HG02763 (cell line): ENCODE measurements around the gene CD93.

Experiments
- ATAC-seq: cut with Tn5 transposase; IDR thresholded peaks from one replicate; pipeline ENCODE4 v1.9.1; 2021; ENCODE audit warnings: mild to moderate bottlenecking, moderate library complexity; ENCODE audit not compliant: unreplicated experiment

The CD93 gene

DNA sequence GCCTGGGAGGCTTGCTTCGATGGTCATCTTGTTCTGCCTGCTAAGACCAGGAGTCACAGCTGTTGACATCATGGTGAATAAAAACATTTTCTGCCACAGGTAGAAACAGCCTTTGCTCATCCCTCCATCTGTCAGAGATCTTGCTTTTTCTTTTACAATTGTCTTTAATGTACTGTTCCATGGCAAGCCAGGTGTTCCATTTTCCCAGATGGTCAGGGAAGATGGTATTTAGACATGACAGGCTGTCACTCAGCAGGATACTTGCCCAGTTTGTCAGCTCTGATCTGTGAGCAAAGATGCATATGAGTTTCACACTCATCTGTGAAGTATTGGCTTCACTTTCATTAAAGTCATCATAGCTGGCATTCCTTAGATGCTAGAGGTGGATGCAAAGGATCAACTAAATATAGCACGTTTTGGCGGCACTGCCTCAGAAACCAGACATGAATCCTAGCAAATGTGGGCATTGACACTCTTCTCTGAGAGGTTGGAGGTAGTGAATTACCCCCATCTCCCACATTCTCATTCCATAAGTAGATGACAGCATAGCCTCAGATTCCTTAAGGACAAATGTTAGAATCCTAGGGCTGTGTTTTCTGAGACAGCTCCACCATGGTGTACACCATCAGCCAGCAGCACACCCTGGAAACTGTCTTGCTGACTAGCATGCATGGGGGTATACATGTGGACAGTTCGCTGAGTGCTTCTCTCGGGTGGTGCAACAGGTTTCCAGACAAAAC is 46.8 kb downstream of the CD93 start:
- no peak for ATAC-seq

DNA sequence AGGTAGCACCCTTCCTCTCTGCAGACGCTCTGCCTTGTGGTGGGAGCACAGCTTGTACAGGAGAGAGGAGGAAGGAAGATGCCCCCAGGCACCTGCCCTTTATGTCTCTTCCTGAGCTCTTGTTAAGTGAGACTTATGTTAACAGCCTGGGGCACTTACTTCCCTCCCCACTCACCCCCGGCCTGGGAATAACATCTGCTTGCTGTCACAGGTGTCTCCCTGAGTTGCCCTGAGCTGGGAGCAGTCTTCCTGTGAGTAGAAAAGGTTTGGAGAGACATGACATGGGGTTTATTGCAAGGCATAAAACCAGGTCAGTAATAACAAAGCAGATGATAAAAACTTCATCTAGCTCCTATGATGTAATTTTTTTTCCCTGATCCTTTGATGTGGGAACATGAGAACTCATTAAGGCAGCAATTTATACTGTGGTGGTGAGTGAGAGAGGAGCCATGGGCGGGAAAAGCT is 49.1 kb downstream of the CD93 start:
- ATAC-seq, result no peak

DNA sequence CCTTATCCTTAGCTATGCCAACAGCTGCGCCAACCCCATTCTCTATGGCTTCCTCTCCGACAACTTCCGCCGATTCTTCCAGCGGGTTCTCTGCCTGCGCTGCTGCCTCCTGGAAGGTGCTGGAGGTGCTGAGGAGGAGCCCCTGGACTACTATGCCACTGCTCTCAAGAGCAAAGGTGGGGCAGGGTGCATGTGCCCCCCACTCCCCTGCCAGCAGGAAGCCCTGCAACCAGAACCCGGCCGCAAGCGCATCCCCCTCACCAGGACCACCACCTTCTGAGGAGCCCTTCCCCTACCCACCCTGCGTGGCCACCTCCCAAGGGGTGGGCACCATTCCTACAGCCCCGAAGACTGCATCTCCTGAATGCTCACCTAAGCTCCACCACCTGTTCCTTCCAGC is 49.8 kb downstream of the CD93 start:
- no peak for ATAC-seq

DNA sequence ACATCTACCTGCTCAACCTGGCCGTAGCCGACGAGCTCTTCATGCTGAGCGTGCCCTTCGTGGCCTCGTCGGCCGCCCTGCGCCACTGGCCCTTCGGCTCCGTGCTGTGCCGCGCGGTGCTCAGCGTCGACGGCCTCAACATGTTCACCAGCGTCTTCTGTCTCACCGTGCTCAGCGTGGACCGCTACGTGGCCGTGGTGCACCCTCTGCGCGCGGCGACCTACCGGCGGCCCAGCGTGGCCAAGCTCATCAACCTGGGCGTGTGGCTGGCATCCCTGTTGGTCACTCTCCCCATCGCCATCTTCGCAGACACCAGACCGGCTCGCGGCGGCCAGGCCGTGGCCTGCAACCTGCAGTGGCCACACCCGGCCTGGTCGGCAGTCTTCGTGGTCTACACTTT is 50.4 kb downstream of the CD93 start:
- ATAC-seq, result no peak

DNA sequence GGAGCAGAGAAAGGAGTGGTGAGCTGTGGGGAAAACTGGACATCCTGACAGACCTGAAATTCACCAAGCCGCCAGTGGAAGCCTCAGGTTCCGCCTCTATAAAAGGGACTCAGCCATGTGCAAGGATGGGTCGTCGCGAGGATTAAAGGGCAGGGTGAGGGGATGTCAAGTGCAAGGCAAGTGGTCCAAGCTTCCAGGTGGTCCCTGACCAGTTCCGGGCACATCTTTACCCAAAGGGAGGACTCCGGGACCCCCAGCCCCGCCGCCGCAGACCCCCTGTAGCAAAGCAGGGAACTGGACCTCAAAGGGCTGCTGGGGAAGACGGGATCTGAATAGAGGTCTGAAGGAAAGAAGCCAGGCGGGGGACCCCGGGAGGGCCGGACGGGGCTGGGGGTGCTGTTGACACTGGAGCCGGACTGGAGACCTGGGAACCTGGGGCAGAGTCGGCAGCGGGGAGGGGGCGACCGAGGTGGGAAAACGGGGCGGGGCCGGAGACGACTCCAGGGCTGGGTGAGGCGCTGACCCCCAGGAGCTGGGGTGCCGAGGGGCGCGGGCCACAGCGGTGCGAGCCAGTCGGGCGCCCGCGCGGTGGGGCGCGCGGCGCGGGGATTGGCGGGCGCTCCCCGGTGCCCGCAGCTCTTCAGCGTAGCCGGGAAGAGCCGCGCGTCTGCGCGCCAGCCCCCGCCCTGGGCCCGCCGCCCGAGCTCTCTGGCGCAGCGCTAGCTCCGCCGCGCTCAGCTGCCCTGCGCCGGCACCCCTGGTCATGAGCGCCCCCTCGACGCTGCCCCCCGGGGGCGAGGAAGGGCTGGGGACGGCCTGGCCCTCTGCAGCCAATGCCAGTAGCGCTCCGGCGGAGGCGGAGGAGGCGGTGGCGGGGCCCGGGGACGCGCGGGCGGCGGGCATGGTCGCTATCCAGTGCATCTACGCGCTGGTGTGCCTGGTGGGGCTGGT is 51.1 kb downstream of the CD93 start, which contains the start of gene SSTR4:
Gene SSTR4, plus strand, starts transcription at position 592 of the 951 bp plus-strand sequence. Its CDS starts 172 bp downstream, at position 764.
- no peak for ATAC-seq

DNA sequence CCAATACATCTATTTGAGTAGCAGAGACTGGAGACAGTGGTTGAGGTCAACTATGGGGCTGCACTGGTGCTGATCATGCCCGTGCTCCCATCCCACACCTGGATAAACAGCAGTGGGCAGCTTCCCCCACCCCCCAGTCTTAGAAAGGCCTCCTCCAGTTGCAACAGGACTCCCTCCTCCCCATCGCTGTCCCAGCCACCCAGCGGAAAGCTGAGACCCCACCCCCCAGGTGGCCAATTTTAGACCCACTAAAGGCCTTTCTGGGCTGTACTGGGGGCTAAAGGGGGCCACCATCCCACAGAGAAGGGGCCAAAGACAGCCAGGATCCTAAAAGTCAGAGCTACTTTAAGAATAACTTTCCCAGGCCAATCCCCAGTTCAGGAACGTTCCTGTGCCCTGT is 52.2 kb downstream of the CD93 start:
- ATAC-seq, result no peak

DNA sequence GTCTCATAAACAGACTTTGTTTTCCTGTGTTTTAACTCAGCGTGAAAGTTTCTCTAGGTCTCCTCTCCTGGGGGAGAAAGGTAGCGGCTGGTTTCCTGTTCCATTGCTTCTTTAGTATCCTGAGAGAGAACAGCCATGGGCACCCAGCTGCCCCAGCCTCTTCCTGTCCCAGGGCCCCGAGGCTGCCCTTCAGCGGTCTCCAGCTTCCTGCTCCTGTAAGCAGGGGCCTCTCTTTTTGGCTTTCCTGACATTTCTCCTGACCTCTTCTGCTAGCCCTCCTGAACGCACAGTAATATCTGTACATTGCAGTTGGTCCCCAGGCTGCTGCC is 53.4 kb downstream of the CD93 start:
- ATAC-seq, result no peak

DNA sequence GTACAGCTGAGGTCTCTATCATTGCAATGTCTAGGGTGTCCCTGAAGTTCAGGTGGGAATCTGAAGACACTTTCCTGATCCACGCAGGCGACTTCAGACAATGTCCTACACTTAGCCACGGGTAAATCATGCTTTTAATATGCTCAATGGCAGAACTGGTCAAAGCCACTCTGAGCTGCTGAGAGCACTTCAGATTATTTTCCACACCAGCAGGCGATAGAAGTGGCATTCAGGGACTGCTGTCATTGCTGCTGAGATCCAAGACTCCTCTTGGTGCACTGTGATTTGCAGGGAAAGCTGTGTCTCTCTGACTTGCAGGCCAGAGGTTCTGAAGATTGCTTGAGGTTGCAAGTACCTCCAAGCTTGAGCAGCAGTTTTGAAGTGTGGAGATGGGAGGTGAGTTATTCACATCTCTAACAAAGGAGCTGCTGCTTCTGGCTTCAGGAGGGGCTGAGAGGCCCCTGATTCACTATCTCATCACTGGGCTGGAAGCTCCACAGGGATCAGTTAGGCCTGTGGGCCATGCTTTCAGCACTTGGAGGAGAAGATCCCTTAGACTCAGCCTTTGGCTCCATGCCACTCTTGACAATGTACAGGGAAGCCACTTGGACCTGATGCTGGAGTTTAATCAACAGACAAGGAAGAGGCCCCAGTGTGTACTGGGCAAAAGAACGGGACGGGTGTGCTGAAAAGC is 53.9 kb downstream of the CD93 start:
- ATAC-seq, result no peak

DNA sequence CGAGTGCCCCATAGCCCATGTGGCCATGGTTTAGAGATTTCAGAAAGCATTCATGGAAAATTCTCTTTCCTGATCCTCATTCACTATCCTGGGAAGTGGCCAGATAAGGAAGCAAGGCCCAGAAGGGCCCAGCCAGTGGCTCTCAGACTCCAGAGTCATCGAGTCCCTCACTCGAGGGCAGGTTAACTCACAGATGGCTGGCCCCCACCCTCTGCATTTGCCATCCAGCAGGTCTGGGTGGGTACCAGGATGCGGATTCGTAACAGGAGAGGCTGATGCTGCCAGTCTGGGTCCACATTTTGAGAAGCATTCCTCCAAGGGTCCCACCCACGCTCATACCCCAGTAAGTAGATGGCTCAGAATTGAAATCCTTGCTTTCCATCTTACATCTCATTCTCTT is 54.8 kb downstream of the CD93 start:
- ATAC-seq, result no peak
